Natural killer cell (primary cell): Measurements from ENCODE around the gene GREB1. TPM values are rescaled to one million over a fixed set of nuclear protein-coding genes. Genes with fewer than 3 reads are reported as not detected.

Experiments used
- ATAC-seq, 3 donors: fragments of 150-1000 bp in 2 of 3; fragments of 200-7000 bp in 1 of 3; cut with Tn5 transposase; 1 replicate in 1 of 3; 2 replicates in 2 of 3; pipeline ENCODE4 v1.10.0; 2021; ENCODE audit warnings: mild to moderate bottlenecking in 2 of 3, moderate library complexity in 2 of 3
- DNase-seq, 2 donors: peaks; one replicate each; pipeline versions ENCODE4 v3.0.0 to v3.0.0-alpha.2; 2013 to 2021; ENCODE audit warnings: mixed read lengths in 1 of 2
- H3K27ac ChIP-seq: one replicate; pipeline ENCODE4 v1.5.1; 2013; ENCODE audit warnings: mild to moderate bottlenecking, low read length
- H3K27me3 ChIP-seq: one replicate; pipeline ENCODE4 v1.6.1; 2013; ENCODE audit warnings: low read length; ENCODE audit not compliant: control insufficient read depth, insufficient read depth
- H3K36me3 ChIP-seq: one replicate; pipeline ENCODE4 v1.6.1; 2013; ENCODE audit warnings: low read length; ENCODE audit not compliant: control insufficient read depth, insufficient read depth
- H3K4me1 ChIP-seq: one replicate; pipeline ENCODE4 v1.6.1; 2013; ENCODE audit warnings: low read length; ENCODE audit not compliant: control insufficient read depth, insufficient read depth
- H3K4me3 ChIP-seq: one replicate; pipeline ENCODE4 v1.5.1; 2013; ENCODE audit warnings: low read length
- H3K9me3 ChIP-seq: one replicate; pipeline ENCODE4 v1.6.1; 2013; ENCODE audit warnings: low read length; ENCODE audit not compliant: control insufficient read depth, insufficient read depth
- H3K27ac Mint-ChIP-seq, 2 donors: one replicate each; pipeline ENCODE4 v1.8.0; 2022; ENCODE audit warnings: mild to moderate bottlenecking in 2 of 2, mixed read lengths in 2 of 2, moderate library complexity in 1 of 2
- H3K27me3 Mint-ChIP-seq, 2 donors: one replicate each; pipeline ENCODE4 v1.8.0; 2022; ENCODE audit warnings: low read depth in 2 of 2, mixed read lengths in 2 of 2
- H3K36me3 Mint-ChIP-seq: one replicate; pipeline ENCODE4 v1.8.0; 2022; ENCODE audit warnings: mixed read lengths
- H3K4me1 Mint-ChIP-seq, 2 donors: one replicate each; pipeline ENCODE4 v1.8.0; 2022; ENCODE audit warnings: mixed read lengths in 2 of 2
- H3K4me3 Mint-ChIP-seq: one replicate; pipeline ENCODE4 v1.8.0; 2022; ENCODE audit warnings: mild to moderate bottlenecking, moderate library complexity, mixed read lengths
- H3K9me3 Mint-ChIP-seq, 2 donors: one replicate each; pipeline ENCODE4 v1.8.0; 2022; ENCODE audit warnings: mixed read lengths in 2 of 2
- CTCF ChIP-seq: fragments of 200-600 bp; IDR thresholded peaks from one replicate; pipeline ENCODE4 v1.8.0; 2022; ENCODE audit warnings: antibody characterized with exemption
- WGBS: methylation state at CpG from one replicate; pipeline ENCODE4 v1.1.7; 2013; ENCODE audit warnings: missing lambda C conversion rate; ENCODE audit not compliant: insufficient coverage; 5-methylcytosine and 5-hydroxymethylcytosine counted together
- intact Hi-C: fragments of 100-400 bp; cut with micrococcal nuclease; formaldehyde crosslinking; loops from one replicate; pipeline ENCODE4 v1.14.2; 2022
- total RNA-seq, 4 donors: library from RNA; stranded (reverse); fragments of 120-200 nt in 1 of 4; gene quantifications; one replicate each; pipeline versions ENCODE4 v1.2.3 to v1.2.4, GENCODE V29; 2013 to 2022

The GREB1 gene
- total RNA-seq, 3 donors from 2014 or later (not counting 1 experiment from before 2014, with no cell fraction given), result 0.85 to 2.5 (median 2.4) TPM

DNA sequence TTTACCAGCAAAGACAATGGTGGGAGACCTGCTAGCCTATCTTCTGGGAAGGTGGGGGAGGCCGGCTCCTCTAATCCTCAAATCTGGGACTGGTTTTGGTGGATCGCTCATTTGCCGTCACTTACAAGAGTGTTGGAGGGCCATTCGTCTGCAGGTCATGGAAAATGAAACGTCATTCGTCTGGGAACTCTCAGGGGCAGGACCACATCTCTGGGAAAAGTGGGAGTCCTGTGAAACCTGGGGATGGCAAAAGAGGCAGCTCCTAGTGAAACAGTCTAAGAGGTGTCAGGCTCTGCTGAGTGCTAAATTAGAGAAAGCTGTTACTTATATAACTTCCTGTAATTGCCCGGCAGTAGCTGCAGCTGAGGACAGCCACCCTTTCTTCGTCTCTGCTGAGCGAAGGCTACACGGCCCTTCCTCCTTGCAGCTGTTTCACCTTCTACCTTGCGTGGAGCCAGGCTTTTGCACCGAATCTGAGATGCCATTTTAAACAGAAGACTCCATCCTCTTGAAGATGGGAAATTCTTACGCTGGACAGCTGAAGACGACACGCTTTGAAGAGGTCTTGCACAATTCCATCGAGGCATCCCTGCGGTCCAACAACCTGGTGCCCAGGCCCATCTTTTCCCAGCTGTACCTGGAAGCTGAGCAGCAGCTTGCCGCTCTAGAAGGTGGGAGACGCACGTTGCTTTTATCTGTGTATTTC lies 22.4 kb downstream of the GREB1 start:
- peaks cover 36 to 66% of the 10 kb centered on the region in 2 donors for H3K27me3 Mint-ChIP-seq
- no peak overlapping the region for H3K4me3 Mint-ChIP-seq
- Histone ChIP-seq H3K4me1 (peaks cover 5% of the 10 kb centered on the region), H3K27me3 (peaks cover 4% of the 10 kb centered on the region), H3K4me3 (no peak overlapping the region), H3K9me3 (no peaks in the 10 kb centered on the region), H3K27ac (no peak overlapping the region), H3K36me3 (no peaks in the 10 kb centered on the region)
- H3K36me3 Mint-ChIP-seq, result no peaks in the 10 kb centered on the region
- no peaks in the 10 kb centered on the region for H3K9me3 Mint-ChIP-seq
- peaks cover 12 to 14% of the 10 kb centered on the region in 2 donors for H3K4me1 Mint-ChIP-seq
- TF ChIP-seq CTCF, result no peak
- 53% methylated on average over 20 of the region's 20 CpGs for WGBS
- ATAC-seq, result no peak
- intact Hi-C loops, result no loop called here
- no peak for DNase-seq
- no peak overlapping the region for H3K27ac Mint-ChIP-seq

DNA sequence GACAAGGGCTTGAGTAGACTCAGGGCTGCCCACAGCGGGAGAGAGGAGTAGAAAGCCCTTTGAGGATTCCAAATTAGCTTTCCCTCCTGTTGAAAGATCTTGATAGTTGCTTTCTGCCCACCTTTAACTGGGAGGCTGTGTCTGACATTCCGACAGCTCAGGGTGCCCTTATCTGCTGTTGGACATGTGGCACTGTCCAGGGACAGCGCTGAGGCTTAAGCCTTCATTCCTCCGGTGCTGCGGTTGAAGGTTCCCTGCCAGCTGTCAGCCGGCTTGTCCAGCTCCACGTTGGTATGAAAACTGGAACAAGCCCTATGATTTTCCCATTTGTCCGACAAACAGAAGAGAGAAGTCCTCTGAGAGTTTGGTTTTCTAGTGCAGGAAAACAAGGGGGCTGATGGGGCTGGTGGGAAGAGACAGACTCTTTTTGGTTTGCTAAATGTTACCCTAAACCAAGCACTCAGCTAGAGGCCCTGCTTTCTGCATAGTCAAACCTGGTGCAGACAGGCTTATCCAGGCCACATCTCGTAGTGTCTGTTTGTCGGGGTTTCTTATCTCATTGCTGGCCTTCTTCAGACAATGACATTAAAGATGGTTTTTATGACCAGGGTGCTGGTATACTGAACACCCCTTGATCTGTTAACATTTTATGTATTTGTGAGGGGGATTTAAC lies 24.5 kb downstream of the GREB1 start:
- ATAC-seq (no peak), DNase-seq (no peak)
- H3K9me3 Mint-ChIP-seq, result no peaks in the 10 kb centered on the region
- no peak overlapping the region for H3K4me3 Mint-ChIP-seq
- Histone ChIP-seq H3K4me3 (no peak overlapping the region), H3K9me3 (no peaks in the 10 kb centered on the region), H3K36me3 (no peaks in the 10 kb centered on the region), H3K27me3 (peaks cover 4% of the 10 kb centered on the region), H3K27ac (no peak overlapping the region), H3K4me1 (peaks cover 5% of the 10 kb centered on the region)
- 80% methylated on average over 9 of the region's 10 CpGs for WGBS
- H3K27me3 Mint-ChIP-seq, result peaks cover 32 to 63% of the 10 kb centered on the region in 2 donors
- H3K36me3 Mint-ChIP-seq, result no peaks in the 10 kb centered on the region
- intact Hi-C loops, result no loop called here
- H3K27ac Mint-ChIP-seq, result no peak overlapping the region
- no peak for TF ChIP-seq CTCF
- peaks cover 12 to 14% of the 10 kb centered on the region in 2 donors for H3K4me1 Mint-ChIP-seq

DNA sequence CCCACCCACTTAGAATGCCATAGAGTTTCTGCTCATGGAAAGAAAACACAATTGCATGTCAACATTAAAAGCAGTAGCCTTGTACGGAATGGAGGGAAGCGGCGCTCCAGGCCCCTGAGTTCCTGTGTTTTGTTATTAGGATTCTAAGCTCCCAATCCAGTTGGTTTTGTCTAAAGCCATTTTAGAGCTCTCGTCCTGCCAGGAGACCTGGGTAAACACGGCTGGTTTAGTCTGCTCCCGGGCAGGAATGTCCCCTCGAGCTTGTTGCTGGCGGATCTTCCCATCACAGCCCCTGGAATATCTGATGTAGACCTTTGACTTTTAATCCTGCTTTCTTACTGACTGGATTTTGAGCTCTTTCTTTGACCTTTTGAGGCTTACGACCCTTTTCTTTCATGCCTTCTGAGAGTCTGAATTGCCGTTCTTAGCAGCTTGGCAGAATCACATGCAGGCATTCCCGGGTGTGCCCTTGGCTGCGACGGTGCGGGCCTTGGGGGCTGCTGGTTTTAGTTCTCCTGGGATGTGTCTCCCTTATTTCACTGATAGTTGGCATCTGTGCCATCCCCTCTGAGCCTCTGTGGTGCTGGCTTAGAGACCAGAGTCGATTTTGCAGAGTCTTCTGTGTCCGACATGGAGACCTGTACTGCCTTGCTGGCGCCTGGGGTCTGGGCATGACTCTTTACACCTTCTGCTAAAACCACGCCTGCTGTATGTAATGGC lies 25.4 kb downstream of the GREB1 start:
- H3K4me1 ChIP-seq, result no peaks in the 10 kb centered on the region
- H3K27ac Mint-ChIP-seq, result no peak overlapping the region
- no peak overlapping the region for H3K27ac ChIP-seq
- no peak for ATAC-seq
- peaks cover 5 to 6% of the 10 kb centered on the region in 2 donors for H3K4me1 Mint-ChIP-seq
- WGBS, result 93% methylated on average over 18 of the region's 18 CpGs
- H3K27me3 Mint-ChIP-seq, result peaks cover 24 to 54% of the 10 kb centered on the region in 2 donors
- no peak for TF ChIP-seq CTCF
- DNase-seq, result no peak
- intact Hi-C loops, result no loop called here
- H3K9me3 ChIP-seq, result no peaks in the 10 kb centered on the region
- H3K4me3 ChIP-seq, result no peak overlapping the region
- no peak overlapping the region for H3K4me3 Mint-ChIP-seq
- H3K27me3 ChIP-seq, result peaks cover 4% of the 10 kb centered on the region
- no peaks in the 10 kb centered on the region for H3K36me3 Mint-ChIP-seq
- no peaks in the 10 kb centered on the region for H3K36me3 ChIP-seq
- H3K9me3 Mint-ChIP-seq, result no peaks in the 10 kb centered on the region
